ENCODE data around the gene DDA1.

DNA sequence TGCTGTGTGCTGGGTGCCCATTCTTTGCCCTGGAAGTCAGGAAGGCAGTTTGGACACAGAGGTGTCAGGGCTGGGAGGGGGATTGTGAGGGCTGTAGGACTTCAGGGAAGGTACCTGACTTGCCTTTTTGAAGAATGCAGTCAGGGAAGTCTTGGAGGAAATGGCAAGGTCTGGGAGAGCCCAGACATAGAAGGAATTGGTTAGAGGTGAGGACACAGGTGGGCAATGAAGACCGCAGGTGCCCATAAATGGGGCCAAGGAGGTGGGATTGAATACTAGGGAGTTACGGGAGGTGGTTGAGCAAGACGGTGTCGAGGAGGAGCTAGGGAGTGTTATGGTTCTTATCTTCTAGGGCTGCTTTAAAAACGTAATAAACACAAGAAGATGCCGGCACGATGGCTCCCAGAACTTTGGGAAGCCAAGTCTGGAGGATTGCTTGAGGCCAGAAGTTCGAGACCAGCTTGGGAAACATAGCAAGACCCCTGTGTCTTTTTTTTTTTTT is 1.4 kb upstream of the DDA1 start:
- TF ChIP-seq, protein P1, sequence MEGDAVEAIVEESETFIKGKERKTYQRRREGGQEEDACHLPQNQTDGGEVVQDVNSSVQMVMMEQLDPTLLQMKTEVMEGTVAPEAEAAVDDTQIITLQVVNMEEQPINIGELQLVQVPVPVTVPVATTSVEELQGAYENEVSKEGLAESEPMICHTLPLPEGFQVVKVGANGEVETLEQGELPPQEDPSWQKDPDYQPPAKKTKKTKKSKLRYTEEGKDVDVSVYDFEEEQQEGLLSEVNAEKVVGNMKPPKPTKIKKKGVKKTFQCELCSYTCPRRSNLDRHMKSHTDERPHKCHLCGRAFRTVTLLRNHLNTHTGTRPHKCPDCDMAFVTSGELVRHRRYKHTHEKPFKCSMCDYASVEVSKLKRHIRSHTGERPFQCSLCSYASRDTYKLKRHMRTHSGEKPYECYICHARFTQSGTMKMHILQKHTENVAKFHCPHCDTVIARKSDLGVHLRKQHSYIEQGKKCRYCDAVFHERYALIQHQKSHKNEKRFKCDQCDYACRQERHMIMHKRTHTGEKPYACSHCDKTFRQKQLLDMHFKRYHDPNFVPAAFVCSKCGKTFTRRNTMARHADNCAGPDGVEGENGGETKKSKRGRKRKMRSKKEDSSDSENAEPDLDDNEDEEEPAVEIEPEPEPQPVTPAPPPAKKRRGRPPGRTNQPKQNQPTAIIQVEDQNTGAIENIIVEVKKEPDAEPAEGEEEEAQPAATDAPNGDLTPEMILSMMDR (IDR thresholded peaks at IDR 0.05 in 8 of 11, conservative IDR thresholded peaks at IDR 0.05 in 3 of 11) = no peak
- TF ChIP-seq POLR2AphosphoS5 (IDR thresholded peaks at IDR 0.05) = no peak
